Measurements from ENCODE around the gene RASGRF1.

- TF ChIP-seq, protein P1, sequence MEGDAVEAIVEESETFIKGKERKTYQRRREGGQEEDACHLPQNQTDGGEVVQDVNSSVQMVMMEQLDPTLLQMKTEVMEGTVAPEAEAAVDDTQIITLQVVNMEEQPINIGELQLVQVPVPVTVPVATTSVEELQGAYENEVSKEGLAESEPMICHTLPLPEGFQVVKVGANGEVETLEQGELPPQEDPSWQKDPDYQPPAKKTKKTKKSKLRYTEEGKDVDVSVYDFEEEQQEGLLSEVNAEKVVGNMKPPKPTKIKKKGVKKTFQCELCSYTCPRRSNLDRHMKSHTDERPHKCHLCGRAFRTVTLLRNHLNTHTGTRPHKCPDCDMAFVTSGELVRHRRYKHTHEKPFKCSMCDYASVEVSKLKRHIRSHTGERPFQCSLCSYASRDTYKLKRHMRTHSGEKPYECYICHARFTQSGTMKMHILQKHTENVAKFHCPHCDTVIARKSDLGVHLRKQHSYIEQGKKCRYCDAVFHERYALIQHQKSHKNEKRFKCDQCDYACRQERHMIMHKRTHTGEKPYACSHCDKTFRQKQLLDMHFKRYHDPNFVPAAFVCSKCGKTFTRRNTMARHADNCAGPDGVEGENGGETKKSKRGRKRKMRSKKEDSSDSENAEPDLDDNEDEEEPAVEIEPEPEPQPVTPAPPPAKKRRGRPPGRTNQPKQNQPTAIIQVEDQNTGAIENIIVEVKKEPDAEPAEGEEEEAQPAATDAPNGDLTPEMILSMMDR (IDR thresholded peaks at IDR 0.05), result no peak
- TF ChIP-seq POLR2A (IDR thresholded peaks at IDR 0.05) (no peak), POLR2AphosphoS5 (IDR thresholded peaks at IDR 0.05) (no peak)
These were observed 81.2 kb downstream of the RASGRF1 start for GRCh38 chr15:79009379-79009778.

Measured in breast epithelium (tissue), 3 donors.